HCT116 (cell line): Measurements from ENCODE around the gene TRPV4. TPM values are rescaled to one million over a fixed set of nuclear protein-coding genes. Genes with fewer than 3 reads are reported as not detected.

Source experiments
- ATAC-seq: fragments of 200-7000 bp; cut with Tn5 transposase; 2 replicates; pipeline ENCODE4 v1.9.1; 2020; ENCODE audit warnings: mild to moderate bottlenecking, moderate library complexity
- BruUV-seq: library from RNA; stranded (reverse); fragments of 400-500 nt; replicated peaks from 2 replicates; lab custom pipeline; 2021; lab: Mats Ljungman, UMichigan
- CTCF ChIA-PET: fragments of 300-600 bp; sonication (Branson Sonifier 250); formaldehyde crosslinking; loops from one replicate; lab custom pipeline; 2021; ENCODE audit warnings: antibody characterized with exemption; lab: Charles Lee
- POLR2A ChIA-PET: fragments of 300-600, 350-600 bp; sonication (Branson Sonifier 250); formaldehyde crosslinking; loops from one replicate; lab custom pipeline; 2021; ENCODE audit warnings: antibody characterized with exemption; lab: Charles Lee
- RAD21 ChIA-PET, 2 experiments: fragments of 300-600 bp; sonication (Branson Sonifier 250); formaldehyde crosslinking; loops; one replicate each; lab custom pipeline; 2023; ENCODE audit warnings: low total read pairs in 2 of 2; ENCODE audit not compliant: uncharacterized antibody in 2 of 2, unreplicated experiment in 2 of 2, low non-redundant PET in 1 of 2; lab: Charles Lee
- DNase-seq: peaks from one replicate; pipeline ENCODE4 v3.0.0-alpha.2; 2010; ENCODE audit warnings: low read depth, low spot score
- H2AFZ ChIP-seq: fragments of 200-600 bp; shearing (Covaris generic), sonication (generic); 2 replicates; pipeline ENCODE4 v1.6.1; 2017; ENCODE audit warnings: low read depth, mixed run types, mixed read lengths, antibody characterized with exemption, low read length; ENCODE audit not compliant: poor library complexity, severe bottlenecking
- H3K27ac ChIP-seq: 2 replicates; pipeline ENCODE4 v1.5.1; 2012; ENCODE audit warnings: low read depth, low read length
- H3K27me3 ChIP-seq: fragments of 200-600 bp; sonication (generic); 2 replicates; pipeline ENCODE4 v1.6.1; 2016; ENCODE audit warnings: mixed run types, low read length, mixed read lengths; ENCODE audit not compliant: insufficient read depth
- H3K36me3 ChIP-seq, 2 experiments: fragments of 200-500 bp in 1 of 2; fragments of 200-600 bp in 1 of 2; sonication (Bioruptor generic) in 1 of 2; sonication (generic) in 1 of 2; 2 replicates each; pipeline versions ENCODE4 v1.5.1 to v1.6.1; 2014 to 2016; ENCODE audit warnings: low read length in 2 of 2, inconsistent platforms in 1 of 2, mixed read lengths in 1 of 2, mixed run types in 1 of 2; ENCODE audit not compliant: insufficient read depth in 2 of 2, control insufficient read depth in 1 of 2
- H3K4me1 ChIP-seq, 2 experiments: fragments of 200-600 bp in 1 of 2; sonication (generic) in 1 of 2; 2 replicates each; pipeline versions ENCODE4 v1.5.1 to v1.6.1; 2012 to 2017; ENCODE audit warnings: low read length in 2 of 2, inconsistent platforms in 1 of 2, mild to moderate bottlenecking in 1 of 2, mixed read lengths in 1 of 2, mixed run types in 1 of 2, moderate library complexity in 1 of 2; ENCODE audit not compliant: insufficient read depth in 2 of 2, control insufficient read depth in 1 of 2
- H3K4me2 ChIP-seq: fragments of 200-600 bp; sonication (generic); 2 replicates; pipeline ENCODE4 v1.6.1; 2017; ENCODE audit warnings: mixed run types, low read length, mixed read lengths
- H3K4me3 ChIP-seq, 2 experiments: fragments of 200-600 bp in 1 of 2; sonication (generic) in 1 of 2; replicated peaks in 1 of 2; 2 replicates each; pipeline ENCODE4 v1.5.1; 2011 to 2016; ENCODE audit warnings: low read length in 2 of 2, control low read depth in 1 of 2, low read depth in 1 of 2, mild to moderate bottlenecking in 1 of 2, mixed read lengths in 1 of 2, mixed run types in 1 of 2
- H3K79me2 ChIP-seq: fragments of 200-600 bp; sonication (generic); 2 replicates; pipeline ENCODE4 v1.6.1; 2017; ENCODE audit warnings: mild to moderate bottlenecking, mixed run types, low read length, moderate library complexity, mixed read lengths; ENCODE audit not compliant: insufficient read depth
- H3K9ac ChIP-seq: fragments of 200-600 bp; sonication (generic); 2 replicates; pipeline ENCODE4 v1.6.1; 2016; ENCODE audit warnings: low read length, mixed read lengths
- H3K9me2 ChIP-seq: fragments of 200-600 bp; sonication (generic), shearing (Covaris generic); 2 replicates; pipeline ENCODE4 v1.6.1; 2017; ENCODE audit warnings: mixed run types, mild to moderate bottlenecking, moderate library complexity; ENCODE audit not compliant: insufficient read depth
- H3K9me3 ChIP-seq, 2 experiments: fragments of 200-500 bp in 1 of 2; fragments of 200-600 bp in 1 of 2; sonication (Bioruptor generic) in 1 of 2; sonication (generic) in 1 of 2; 2 replicates each; pipeline ENCODE4 v1.6.1; 2014 to 2017; ENCODE audit warnings: low read length in 2 of 2, mixed read lengths in 2 of 2, inconsistent platforms in 1 of 2, low read depth in 1 of 2, mild to moderate bottlenecking in 1 of 2, mixed run types in 1 of 2, moderate library complexity in 1 of 2; ENCODE audit not compliant: control insufficient read depth in 1 of 2, insufficient read depth in 1 of 2
- H4K20me1 ChIP-seq: fragments of 200-600 bp; sonication (generic), shearing (Covaris generic); 2 replicates; pipeline ENCODE4 v1.6.1; 2017; ENCODE audit warnings: mixed run types, mild to moderate bottlenecking, moderate library complexity; ENCODE audit not compliant: insufficient read depth
- ATF3 ChIP-seq: IDR thresholded peaks from 2 replicates; pipeline ENCODE4 v1.6.1; 2012
- CBX3 ChIP-seq: IDR thresholded peaks from 2 replicates; pipeline ENCODE4 v1.6.1; 2012; ENCODE audit warnings: low read depth
- CEBPB ChIP-seq: IDR thresholded peaks from 2 replicates; pipeline ENCODE4 v1.6.1; 2012; ENCODE audit warnings: low read depth
- CTCF ChIP-seq, 3 experiments: fragments of 200-600 bp in 1 of 3; sonication (generic) in 1 of 3; IDR thresholded peaks in 2 of 3; conservative IDR thresholded peaks in 1 of 3; 2 replicates each; pipeline ENCODE4 v1.5.1; 2012 to 2017; ENCODE audit warnings: low read depth in 2 of 3, low read length in 2 of 3, antibody characterized with exemption in 1 of 3, borderline replicate concordance in 1 of 3, control low read depth in 1 of 3, mild to moderate bottlenecking in 1 of 3, mixed read lengths in 1 of 3, mixed run types in 1 of 3, moderate library complexity in 1 of 3; ENCODE audit not compliant: insufficient read depth in 1 of 3
- EGR1 ChIP-seq: IDR thresholded peaks from 2 replicates; pipeline ENCODE4 v1.6.1; 2012; ENCODE audit warnings: low read depth
- ELF1 ChIP-seq: IDR thresholded peaks from 2 replicates; pipeline ENCODE4 v1.6.1; 2012; ENCODE audit warnings: low read depth, borderline replicate concordance
- EZH2 ChIP-seq: fragments of 200-600 bp; sonication (generic); IDR thresholded peaks from 2 replicates; pipeline ENCODE4 v1.6.1; 2017; ENCODE audit warnings: antibody characterized with exemption, mixed run types
- EZH2phosphoT487 ChIP-seq: fragments of 200-600 bp; IDR thresholded peaks from 2 replicates; pipeline ENCODE4 v1.6.1; 2018; ENCODE audit warnings: antibody characterized with exemption, borderline replicate concordance
- FOSL1 ChIP-seq: IDR thresholded peaks from 2 replicates; pipeline ENCODE4 v1.6.1; 2012; ENCODE audit warnings: low read depth
- JUND ChIP-seq: IDR thresholded peaks from 2 replicates; pipeline ENCODE4 v1.6.1; 2012
- RAD21 ChIP-seq: IDR thresholded peaks from 2 replicates; pipeline ENCODE4 v1.6.1; 2012; ENCODE audit warnings: low read depth, mild to moderate bottlenecking
- SIN3A ChIP-seq: IDR thresholded peaks from 2 replicates; pipeline ENCODE4 v1.6.1; 2012; ENCODE audit warnings: low read depth
- SP1 ChIP-seq: IDR thresholded peaks from 2 replicates; pipeline ENCODE4 v1.6.1; 2012; ENCODE audit warnings: low read depth
- SRF ChIP-seq: IDR thresholded peaks from 2 replicates; pipeline ENCODE4 v1.6.1; 2012; ENCODE audit warnings: low read depth
- TCF7L2 ChIP-seq: IDR thresholded peaks from 2 replicates; pipeline ENCODE4 v1.7.0; 2011; ENCODE audit warnings: borderline replicate concordance, inconsistent platforms; ENCODE audit not compliant: insufficient read depth, insufficient read length; ENCODE audit errors: extremely low read depth
- YY1 ChIP-seq: IDR thresholded peaks from 2 replicates; pipeline ENCODE4 v1.6.1; 2011; ENCODE audit warnings: low read length, low read depth, moderate library complexity, mild to moderate bottlenecking; ENCODE audit not compliant: insufficient replicate concordance; ENCODE audit errors: extremely low read depth
- ZBTB33 ChIP-seq: IDR thresholded peaks from 2 replicates; pipeline ENCODE4 v1.6.1; 2011; ENCODE audit warnings: mild to moderate bottlenecking, low read length, moderate library complexity; ENCODE audit not compliant: insufficient replicate concordance; ENCODE audit errors: extremely low read depth
- ZFX ChIP-seq: fragments of 450-650 bp; IDR thresholded peaks from 2 replicates; pipeline ENCODE4 v1.6.1; 2017
- intact Hi-C: fragments of 100-400 bp; cut with micrococcal nuclease; formaldehyde crosslinking; loops from 2 replicates; pipeline ENCODE4 v1.10.0; 2022
- total RNA-seq: library from RNA; stranded (reverse); gene quantifications from one replicate; pipeline ENCODE4 v1.2.1, GENCODE V29; 2021; ENCODE audit not compliant: unreplicated experiment

The TRPV4 gene
- total RNA-seq, 1 experiment from 2014 or later: 0.54 TPM

GRCh38 chr12:109785854-109786253 lies 47.3 kb downstream of the TRPV4 start:
- H3K4me2 ChIP-seq: no peak overlapping the region
- no peak for DNase-seq

GRCh38 chr12:109783965-109784244 lies 49.3 kb downstream of the TRPV4 start:
- H3K27me3 ChIP-seq: no peaks in the 10 kb centered on the region
- no peak overlapping the region for H3K9ac ChIP-seq
- no TSS peak for BruUV-seq
- no peak overlapping the region for H2AFZ ChIP-seq
- POLR2A ChIA-PET: no interaction called here
- H3K9me2 ChIP-seq: no peaks in the 10 kb centered on the region
- H3K4me2 ChIP-seq: no peak overlapping the region
- H3K36me3 ChIP-seq: no peaks in the 10 kb centered on the region
- no peak overlapping the region for H3K4me3 ChIP-seq
- DNase-seq (no peak), ATAC-seq (no peak)
- H3K79me2 ChIP-seq: no peaks in the 10 kb centered on the region
- CTCF ChIA-PET: no interaction called here
- H3K27ac ChIP-seq: no peak overlapping the region
- no peaks in the 10 kb centered on the region for H4K20me1 ChIP-seq
- intact Hi-C loops: no loop called here
- no peaks in the 10 kb centered on the region for H3K4me1 ChIP-seq
- no peaks in the 10 kb centered on the region for H3K9me3 ChIP-seq
- RAD21 ChIA-PET: no interaction called here
- TF ChIP-seq FOSL1: no peak
- no peak for TF ChIP-seq JUND
- no peak for TF ChIP-seq RAD21
- TF ChIP-seq SP1: no peak
- TF ChIP-seq EZH2phosphoT487: no peak
- no peak for TF ChIP-seq ZFX
- TF ChIP-seq YY1: no peak
- TF ChIP-seq CBX3: no peak
- no peak for TF ChIP-seq CTCF (IDR thresholded peaks at IDR 0.05 in 2 of 3, conservative IDR thresholded peaks at IDR 0.05 in 1 of 3; ENCODE audit: borderline replicate concordance in 1 of 3, insufficient read depth in 1 of 3, low read depth in 2 of 3, low read length in 2 of 3)
- TF ChIP-seq TCF7L2: no peak
- no peak for TF ChIP-seq EZH2
- TF ChIP-seq CEBPB: no peak
- TF ChIP-seq EGR1: no peak
- TF ChIP-seq SRF: no peak
- no peak for TF ChIP-seq ELF1
- no peak for TF ChIP-seq ZBTB33
- no peak for TF ChIP-seq SIN3A

More at GRCh38 chr12:109785854-109786253, 47.3 kb downstream of the TRPV4 start:
- intact Hi-C loops: no loop called here
- ChIA-PET RAD21 (no interaction called here), CTCF (interaction anchor here (1.3 kb wide), 1 partner anchor 353 kb away, joined by 3 read pairs; no protein-coding TSS in a partner anchor), POLR2A (no interaction called here)
- Histone ChIP-seq H3K79me2 (no peaks in the 10 kb centered on the region), H4K20me1 (no peaks in the 10 kb centered on the region), H3K9me3 (no peaks in the 10 kb centered on the region), H3K27ac (no peak overlapping the region), H3K36me3 (no peaks in the 10 kb centered on the region), H2AFZ (no peak overlapping the region), H3K4me3 (no peak overlapping the region), H3K9ac (no peak overlapping the region), H3K4me1 (no peaks in the 10 kb centered on the region), H3K9me2 (no peaks in the 10 kb centered on the region), H3K27me3 (no peaks in the 10 kb centered on the region)
- ATAC-seq: no peak
- no TSS peak for BruUV-seq
- no peak for TF ChIP-seq EZH2phosphoT487
- TF ChIP-seq ATF3: no peak
- no peak for TF ChIP-seq EGR1
- no peak for TF ChIP-seq JUND
- no peak for TF ChIP-seq EZH2
- TF ChIP-seq CBX3: no peak
